HL-60 (cell line): Measurements from ENCODE around the gene DIP2C.
"Not testable (repeated sequence)": the region's sequence is repeated elsewhere in the genome, so short reads cannot be mapped to it uniquely, and the experiment has no call there.

Source experiments
- DNase-seq, 2 experiments: peaks; one replicate each; pipeline ENCODE4 v3.0.0-alpha.2; 2010 to 2020; ENCODE audit warnings: low read depth in 1 of 2, low spot score in 1 of 2
- H3K27ac ChIP-seq: fragments of 250-450 bp; sonication (Bioruptor Pico); replicated peaks from 2 replicates; pipeline ENCODE4 v1.5.1; 2020; ENCODE audit warnings: mild to moderate bottlenecking, moderate library complexity
- H3K27me3 ChIP-seq: fragments of 250-450 bp; sonication (Bioruptor Pico); 2 replicates; pipeline ENCODE4 v1.5.1; 2021; ENCODE audit warnings: mild to moderate bottlenecking, moderate library complexity; ENCODE audit not compliant: insufficient read depth, poor library complexity, severe bottlenecking
- H3K4me3 ChIP-seq: replicated peaks from 2 replicates; pipeline ENCODE4 v1.5.1; 2011; ENCODE audit warnings: mild to moderate bottlenecking, control low read depth, low read length; ENCODE audit not compliant: insufficient read depth
- CTCF ChIP-seq: IDR thresholded peaks from one replicate; pipeline ENCODE4 v1.5.1; 2011; ENCODE audit warnings: low read length, control low read depth, inconsistent platforms; ENCODE audit not compliant: insufficient read depth
- GABPA ChIP-seq: IDR thresholded peaks from 2 replicates; pipeline ENCODE4 v1.6.1; 2012; ENCODE audit warnings: low read depth
- POLR2AphosphoS5 ChIP-seq: IDR thresholded peaks from 2 replicates; pipeline ENCODE4 v1.6.1; 2012; ENCODE audit warnings: low read depth
- REST ChIP-seq: IDR thresholded peaks from 2 replicates; pipeline ENCODE4 v1.6.1; 2012; ENCODE audit warnings: low read depth; ENCODE audit not compliant: insufficient replicate concordance
- SPI1 ChIP-seq: IDR thresholded peaks from 2 replicates; pipeline ENCODE4 v1.6.1; 2012; ENCODE audit warnings: low read depth, mild to moderate bottlenecking, borderline replicate concordance

Gene DIP2C

GRCh38 chr10:703118-703517 is 13.7 kb upstream of the DIP2C start:
- Histone ChIP-seq H3K27me3 (no peaks in the 10 kb centered on the region), H3K27ac (no peak overlapping the region), H3K4me3 (no peak overlapping the region)
- TF ChIP-seq REST (no peak), SPI1 (no peak), GABPA (no peak), POLR2AphosphoS5 (no peak), CTCF (no peak)
- no peak for DNase-seq

GRCh38 chr10:700183-700582 is 10.7 kb upstream of the DIP2C start:
- not testable (repeated sequence) for H3K4me3 ChIP-seq, H3K27me3 ChIP-seq, DNase-seq, H3K27ac ChIP-seq

GRCh38 chr10:697097-697875 is 7.8 kb upstream of the DIP2C start:
- Histone ChIP-seq H3K4me3 (no peak overlapping the region), H3K27me3 (no peaks in the 10 kb centered on the region), H3K27ac (no peak overlapping the region)
- no peak for DNase-seq
- no peak for TF ChIP-seq GABPA
- no peak for TF ChIP-seq POLR2AphosphoS5
- no peak for TF ChIP-seq REST
- no peak for TF ChIP-seq SPI1
- TF ChIP-seq CTCF = no peak

- Histone ChIP-seq H3K4me3 (no peak overlapping the region), H3K27me3 (no peaks in the 10 kb centered on the region), H3K27ac (no peak overlapping the region)
- no peak for DNase-seq
- TF ChIP-seq CTCF (no peak), SPI1 (no peak), POLR2AphosphoS5 (no peak), REST (no peak), GABPA (no peak)
These were observed 5.9 kb upstream of the DIP2C start for GRCh38 chr10:695396-695795.
